Measurements from ENCODE around the gene GADD45G. TPM values are rescaled to one million over a fixed set of nuclear protein-coding genes. Genes with fewer than 3 reads are reported as not detected.

The GADD45G gene
- total and polyA plus RNA-seq, 10 of the 15 experiments (the other 5 are each of a cell fraction or from before 2014, with no cell fraction given), result 0.07 to 1.00 (median 0.29) TPM; not detected in 4

DNA sequence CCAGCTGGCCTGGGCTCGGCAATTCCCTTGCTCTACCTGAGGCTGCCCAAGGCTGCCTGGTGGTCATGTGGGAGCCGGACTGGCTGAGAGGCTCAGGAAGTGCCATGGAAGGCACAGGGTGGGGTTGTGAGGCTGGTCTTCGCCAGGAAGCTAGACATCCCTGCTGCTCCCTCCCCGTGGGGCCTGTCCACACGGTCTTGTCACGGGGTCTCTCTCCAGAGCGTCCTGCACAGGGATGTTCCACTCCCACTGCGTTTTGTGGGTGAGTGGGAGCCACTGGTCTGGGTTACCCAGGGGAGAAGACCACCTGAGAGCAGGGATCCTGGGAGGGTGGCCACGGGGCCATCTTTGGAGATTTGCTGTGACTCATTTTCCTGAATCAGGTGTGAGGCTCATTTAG, 11.6 kb downstream of the GADD45G start:
- FAIRE-seq (no peak), DNase-seq (ENCODE audit: low read depth, low spot score) (no peak), ATAC-seq (no peak)
- Histone ChIP-seq H2AFZ (ENCODE audit: control insufficient read depth, low read depth, low read length) (no peak overlapping the region), H3K9me3 (replicated peaks; ENCODE audit: control insufficient read depth, insufficient read depth, low read length) (no peaks in the 10 kb centered on the region), H3K27ac (ENCODE audit: control insufficient read depth, insufficient read depth) (no peak overlapping the region), H3K4me1 (ENCODE audit: control insufficient read depth, insufficient read depth, low read length) (no peaks in the 10 kb centered on the region), H3K4me3 (no peak overlapping the region), H3K4me2 (ENCODE audit: control insufficient read depth, insufficient read depth) (no peak overlapping the region), H3K36me3 (ENCODE audit: control insufficient read depth in 2 of 2, insufficient read depth in 2 of 2, low read length in 1 of 2) (no peaks in the 10 kb centered on the region), H3K9ac (ENCODE audit: control insufficient read depth, insufficient read depth, low read length) (no peak overlapping the region), H3K79me2 (ENCODE audit: control insufficient read depth, insufficient read depth, low read length) (no peaks in the 10 kb centered on the region), H3K27me3 (replicated peaks in 1 of 2; ENCODE audit: control insufficient read depth in 2 of 2, insufficient read depth in 2 of 2, low read length in 1 of 2) (peaks cover 5% of the 10 kb centered on the region in 2 experiments; a peak in 3 of 4 replicates), H4K20me1 (ENCODE audit: control insufficient read depth, insufficient read depth) (no peaks in the 10 kb centered on the region)
- no peak for TF ChIP-seq FOXM1 (IDR thresholded peaks at IDR 0.05; ENCODE audit: low read depth, low read length)
- no peak for TF ChIP-seq NFYB (IDR thresholded peaks at IDR 0.05; ENCODE audit: insufficient read depth, low read depth, low read length)
- TF ChIP-seq, protein P1, sequence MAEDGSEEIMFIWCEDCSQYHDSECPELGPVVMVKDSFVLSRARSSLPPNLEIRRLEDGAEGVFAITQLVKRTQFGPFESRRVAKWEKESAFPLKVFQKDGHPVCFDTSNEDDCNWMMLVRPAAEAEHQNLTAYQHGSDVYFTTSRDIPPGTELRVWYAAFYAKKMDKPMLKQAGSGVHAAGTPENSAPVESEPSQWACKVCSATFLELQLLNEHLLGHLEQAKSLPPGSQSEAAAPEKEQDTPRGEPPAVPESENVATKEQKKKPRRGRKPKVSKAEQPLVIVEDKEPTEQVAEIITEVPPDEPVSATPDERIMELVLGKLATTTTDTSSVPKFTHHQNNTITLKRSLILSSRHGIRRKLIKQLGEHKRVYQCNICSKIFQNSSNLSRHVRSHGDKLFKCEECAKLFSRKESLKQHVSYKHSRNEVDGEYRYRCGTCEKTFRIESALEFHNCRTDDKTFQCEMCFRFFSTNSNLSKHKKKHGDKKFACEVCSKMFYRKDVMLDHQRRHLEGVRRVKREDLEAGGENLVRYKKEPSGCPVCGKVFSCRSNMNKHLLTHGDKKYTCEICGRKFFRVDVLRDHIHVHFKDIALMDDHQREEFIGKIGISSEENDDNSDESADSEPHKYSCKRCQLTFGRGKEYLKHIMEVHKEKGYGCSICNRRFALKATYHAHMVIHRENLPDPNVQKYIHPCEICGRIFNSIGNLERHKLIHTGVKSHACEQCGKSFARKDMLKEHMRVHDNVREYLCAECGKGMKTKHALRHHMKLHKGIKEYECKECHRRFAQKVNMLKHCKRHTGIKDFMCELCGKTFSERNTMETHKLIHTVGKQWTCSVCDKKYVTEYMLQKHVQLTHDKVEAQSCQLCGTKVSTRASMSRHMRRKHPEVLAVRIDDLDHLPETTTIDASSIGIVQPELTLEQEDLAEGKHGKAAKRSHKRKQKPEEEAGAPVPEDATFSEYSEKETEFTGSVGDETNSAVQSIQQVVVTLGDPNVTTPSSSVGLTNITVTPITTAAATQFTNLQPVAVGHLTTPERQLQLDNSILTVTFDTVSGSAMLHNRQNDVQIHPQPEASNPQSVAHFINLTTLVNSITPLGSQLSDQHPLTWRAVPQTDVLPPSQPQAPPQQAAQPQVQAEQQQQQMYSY (CRISPR knock-in tag; IDR thresholded peaks at IDR 0.05), result no peak
- no peak for TF ChIP-seq ZZZ3 (IDR thresholded peaks at IDR 0.05; ENCODE audit: control insufficient read depth, insufficient read length, low read depth)
- TF ChIP-seq, protein P2, sequence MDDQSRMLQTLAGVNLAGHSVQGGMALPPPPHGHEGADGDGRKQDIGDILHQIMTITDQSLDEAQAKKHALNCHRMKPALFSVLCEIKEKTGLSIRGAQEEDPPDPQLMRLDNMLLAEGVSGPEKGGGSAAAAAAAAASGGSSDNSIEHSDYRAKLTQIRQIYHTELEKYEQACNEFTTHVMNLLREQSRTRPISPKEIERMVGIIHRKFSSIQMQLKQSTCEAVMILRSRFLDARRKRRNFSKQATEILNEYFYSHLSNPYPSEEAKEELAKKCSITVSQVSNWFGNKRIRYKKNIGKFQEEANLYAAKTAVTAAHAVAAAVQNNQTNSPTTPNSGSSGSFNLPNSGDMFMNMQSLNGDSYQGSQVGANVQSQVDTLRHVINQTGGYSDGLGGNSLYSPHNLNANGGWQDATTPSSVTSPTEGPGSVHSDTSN (IDR thresholded peaks at IDR 0.05; ENCODE audit: insufficient replicate concordance, low read depth, low read length), result no peak
- TF ChIP-seq NFIC (IDR thresholded peaks at IDR 0.05; ENCODE audit: low read depth, low read length), result no peak
- WGBS (ENCODE audit: insufficient coverage, insufficient replicate concordance, low lambda C conversion rate, missing lambda C conversion rate), result 5% methylated on average over 9 of the region's 9 CpGs
- CTCF ChIA-PET, result interaction anchor here (0.7 kb wide), 1 partner anchor 511 kb away, joined by 3 read pairs; no protein-coding TSS in a partner anchor
- no TSS peak for BruUV-seq (replicated peaks)
- intact Hi-C loops (cut with micrococcal nuclease; ENCODE audit: unreplicated experiment) (no loop called here), in situ Hi-C loops (cut with MboI) (no loop called here)
- RAD21 ChIA-PET (ENCODE audit: unreplicated experiment), result interaction anchor here (1.7 kb wide), 1 partner anchor 303 kb away, joined by 4 read pairs; no protein-coding TSS in a partner anchor
- SMC1A ChIA-PET (ENCODE audit: uncharacterized antibody, unreplicated experiment), result interaction anchor here (0.6 kb wide), 1 partner anchor 321 kb away, joined by 3 read pairs; no protein-coding TSS in a partner anchor
- POLR2A ChIA-PET, result no interaction called here

Data from GM12878 (cell line).